Upper lobe of right lung (tissue), 1 donor: Measurements from ENCODE around the gene MANF. TPM values are rescaled to one million over a fixed set of nuclear protein-coding genes. Genes with fewer than 3 reads are reported as not detected.

Experiments
- ATAC-seq: fragments of 200-7000 bp; cut with Tn5 transposase; one replicate; pipeline ENCODE4 v1.9.1; 2020; ENCODE audit warnings: mild to moderate bottlenecking, moderate library complexity
- DNase-seq: peaks from one replicate; pipeline ENCODE4 v3.0.0-alpha.2; 2020
- H3K27ac ChIP-seq: fragments of 200-600 bp; one replicate; pipeline ENCODE4 v1.8.0; 2022
- H3K27me3 ChIP-seq: fragments of 200-600 bp; one replicate; pipeline ENCODE4 v1.8.0; 2022; ENCODE audit warnings: mild to moderate bottlenecking
- H3K36me3 ChIP-seq: fragments of 200-600 bp; one replicate; pipeline ENCODE4 v1.8.0; 2022
- H3K4me1 ChIP-seq: fragments of 200-600 bp; one replicate; pipeline ENCODE4 v1.8.0; 2022
- H3K4me3 ChIP-seq: fragments of 200-600 bp; one replicate; pipeline ENCODE4 v1.8.0; 2022; ENCODE audit warnings: mild to moderate bottlenecking
- H3K9me3 ChIP-seq: fragments of 200-600 bp; one replicate; pipeline ENCODE4 v1.8.0; 2022
- CTCF ChIP-seq: fragments of 200-600 bp; IDR thresholded peaks from one replicate; pipeline ENCODE4 v1.8.0; 2022; ENCODE audit warnings: antibody characterized with exemption
- intact Hi-C: fragments of 100-400 bp; cut with DNase I; formaldehyde crosslinking; loops from one replicate; pipeline ENCODE4 v1.11.0; 2022
- total RNA-seq: library from RNA; stranded (reverse); fragmentation: NEBNext Ultra II Directional; extraction: Animal tissue kit (Norgen Biotek cat#: 25700); gene quantifications from one replicate; pipeline ENCODE4 v1.2.1, GENCODE V29; 2021
- donor health status: DM: no; HTN: yes; CAD: no; lungs with severe emphysema.

Gene MANF
- total RNA-seq, 1 donor from 2014 or later: 80.3 TPM

GRCh38 chr3:51408021-51408420 lies 22.9 kb downstream of the MANF start:
- H3K36me3 ChIP-seq: peaks cover 74% of the 10 kb centered on the region
- H3K4me3 ChIP-seq: no peak overlapping the region
- no peaks in the 10 kb centered on the region for H3K27me3 ChIP-seq
- no peak for TF ChIP-seq CTCF
- ATAC-seq (no peak), DNase-seq (no peak)
- no peaks in the 10 kb centered on the region for H3K9me3 ChIP-seq
- intact Hi-C loops: no loop called here
- no peak overlapping the region for H3K27ac ChIP-seq
- H3K4me1 ChIP-seq: no peaks in the 10 kb centered on the region

DNA sequence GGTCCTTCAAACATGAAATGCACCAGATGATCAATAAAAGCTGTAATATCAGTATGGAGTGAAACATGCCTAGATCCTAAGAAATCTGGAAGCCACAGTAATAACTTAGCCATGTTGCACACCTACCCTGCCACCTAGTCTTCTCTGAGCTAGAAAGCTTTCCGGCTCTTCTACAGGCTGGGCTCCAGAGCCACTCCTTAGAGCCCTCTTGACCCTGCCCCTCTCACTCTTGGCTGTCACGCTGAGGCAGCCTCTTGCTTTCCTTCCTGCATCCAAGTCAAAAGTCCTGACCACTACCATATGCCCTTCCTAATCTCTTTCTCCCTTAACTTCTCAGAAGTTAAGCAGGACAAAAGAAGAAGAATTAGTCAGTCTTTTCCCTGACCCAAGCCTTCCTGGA lies 23.7 kb downstream of the MANF start:
- H3K36me3 ChIP-seq: peaks cover 80% of the 10 kb centered on the region
- H3K27me3 ChIP-seq: no peaks in the 10 kb centered on the region
- DNase-seq: no peak
- intact Hi-C loops: no loop called here
- no peaks in the 10 kb centered on the region for H3K4me1 ChIP-seq
- H3K4me3 ChIP-seq: no peak overlapping the region
- H3K9me3 ChIP-seq: no peaks in the 10 kb centered on the region
- peak; percentile 90 for ATAC-seq
- H3K27ac ChIP-seq: no peak overlapping the region
- TF ChIP-seq CTCF: no peak

DNA sequence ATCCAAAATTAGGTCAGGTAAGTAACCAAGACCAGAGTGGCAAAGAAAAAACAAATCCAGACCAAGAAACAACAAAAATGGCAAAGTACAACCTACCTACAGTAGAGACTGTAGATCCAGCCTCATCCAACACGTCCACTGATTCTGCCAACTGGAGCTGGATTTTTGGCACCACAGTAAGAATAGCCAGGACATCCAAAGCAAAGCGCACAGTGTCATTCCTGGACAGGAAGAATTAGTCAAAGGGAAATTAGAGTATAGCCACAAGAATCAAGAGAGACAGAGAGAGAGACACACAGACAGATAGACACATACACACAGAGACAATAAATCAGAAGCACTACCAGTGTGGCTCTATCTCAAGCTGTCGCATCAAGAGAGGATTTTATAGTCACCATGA lies 37.1 kb downstream of the MANF start:
- H3K4me1 ChIP-seq: no peaks in the 10 kb centered on the region
- H3K4me3 ChIP-seq: no peak overlapping the region
- DNase-seq: no peak
- no peaks in the 10 kb centered on the region for H3K27me3 ChIP-seq
- H3K27ac ChIP-seq: no peak overlapping the region
- TF ChIP-seq CTCF: no peak
- H3K9me3 ChIP-seq: no peaks in the 10 kb centered on the region
- intact Hi-C loops: no loop called here
- H3K36me3 ChIP-seq: peaks cover 88% of the 10 kb centered on the region
- no peak for ATAC-seq

DNA sequence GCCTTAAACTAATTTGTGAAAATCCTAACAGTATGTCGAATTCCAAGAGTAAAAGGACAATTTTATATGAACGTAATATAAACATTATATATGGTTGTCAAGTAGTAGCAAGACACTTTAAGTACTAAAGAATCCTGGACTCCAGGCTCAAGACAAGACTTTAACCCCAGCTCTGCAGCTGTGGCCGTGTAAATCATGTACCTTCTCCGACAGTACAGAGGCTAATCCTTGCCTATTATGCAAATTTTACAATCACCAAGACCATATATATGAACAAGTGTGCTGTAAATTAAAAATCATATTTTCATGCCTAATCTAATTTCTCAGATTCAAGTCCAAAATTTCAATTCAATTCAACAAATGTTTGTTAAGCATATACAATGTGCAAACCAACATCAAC lies 41.8 kb downstream of the MANF start:
- TF ChIP-seq CTCF: no peak
- Histone ChIP-seq H3K4me1 (no peaks in the 10 kb centered on the region), H3K9me3 (no peaks in the 10 kb centered on the region), H3K27ac (no peak overlapping the region), H3K27me3 (no peaks in the 10 kb centered on the region), H3K4me3 (no peak overlapping the region), H3K36me3 (peaks cover 88% of the 10 kb centered on the region)
- no peak for DNase-seq
- no peak for ATAC-seq
- intact Hi-C loops: no loop called here

DNA sequence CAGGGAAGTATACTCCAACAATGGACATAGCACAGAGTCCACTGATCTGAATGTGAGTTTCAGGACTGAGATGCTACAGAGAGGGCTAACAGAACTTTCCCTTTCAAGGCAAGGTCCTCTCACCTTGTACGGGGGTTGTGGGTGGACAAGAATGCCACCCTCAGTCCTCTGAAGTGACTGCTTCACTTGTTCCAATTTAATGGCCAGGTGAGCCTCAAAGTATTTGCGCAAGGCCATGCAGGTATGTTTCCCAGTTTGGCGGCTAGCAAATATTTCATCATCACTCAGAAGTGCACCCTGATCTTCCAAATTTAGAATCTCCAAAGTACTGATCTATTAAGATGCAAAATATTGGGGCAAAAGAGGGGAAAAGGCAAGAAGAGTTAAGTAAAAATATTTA lies 44.0 kb downstream of the MANF start:
- intact Hi-C loops: no loop called here
- ATAC-seq: peak; percentile 78
- peaks cover 81% of the 10 kb centered on the region for H3K36me3 ChIP-seq

More for the DNA sequence above, 44.0 kb downstream of the MANF start:
- no peaks in the 10 kb centered on the region for H3K27me3 ChIP-seq
- H3K4me3 ChIP-seq: no peak overlapping the region
- no peak for TF ChIP-seq CTCF
- no peak for DNase-seq
- H3K27ac ChIP-seq: no peak overlapping the region
- H3K9me3 ChIP-seq: no peaks in the 10 kb centered on the region
- no peaks in the 10 kb centered on the region for H3K4me1 ChIP-seq
